Hindlimb muscle (tissue), 1 donor: Measurements from ENCODE around the gene MRPS9. TPM values are rescaled to one million over a fixed set of nuclear protein-coding genes. Genes with fewer than 3 reads are reported as not detected.

Experiments used
- DNase-seq: peaks from one replicate; pipeline ENCODE4 v3.0.0-alpha.2; 2013
- polyA plus RNA-seq: library from polyadenylated mRNA; unstranded; fragments of 120-200 nt; gene quantifications from one replicate; pipeline ENCODE4 v1.2.1, GENCODE V29; 2013; ENCODE audit not compliant: insufficient read length

Gene MRPS9
- polyA plus RNA-seq, 1 donor, result 29.8 TPM

DNA sequence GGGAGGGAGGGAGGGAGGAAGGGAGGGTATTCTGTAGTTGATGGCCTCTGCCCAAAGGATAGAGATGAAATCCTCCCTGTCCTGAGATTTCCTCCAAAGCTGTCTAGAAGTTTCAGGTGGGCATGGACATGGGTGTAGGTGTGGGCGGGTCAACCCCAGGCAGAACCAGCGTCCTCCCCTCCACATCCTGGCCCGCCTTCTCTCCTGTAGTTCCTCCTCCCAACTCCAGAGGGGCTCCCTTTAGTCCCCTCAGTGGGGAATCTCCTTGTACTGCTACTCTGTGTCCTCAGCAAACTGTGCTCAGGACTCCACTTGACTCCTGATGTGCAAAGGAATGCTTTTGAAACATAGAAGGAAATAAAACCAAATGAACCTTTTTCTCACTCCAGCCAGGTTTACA lies 88.1 kb downstream of the MRPS9 start:
- no peak for DNase-seq

- no peak for DNase-seq
Measured at GRCh38 chr2:105126336-105126735, 88.5 kb downstream of the MRPS9 start.

DNA sequence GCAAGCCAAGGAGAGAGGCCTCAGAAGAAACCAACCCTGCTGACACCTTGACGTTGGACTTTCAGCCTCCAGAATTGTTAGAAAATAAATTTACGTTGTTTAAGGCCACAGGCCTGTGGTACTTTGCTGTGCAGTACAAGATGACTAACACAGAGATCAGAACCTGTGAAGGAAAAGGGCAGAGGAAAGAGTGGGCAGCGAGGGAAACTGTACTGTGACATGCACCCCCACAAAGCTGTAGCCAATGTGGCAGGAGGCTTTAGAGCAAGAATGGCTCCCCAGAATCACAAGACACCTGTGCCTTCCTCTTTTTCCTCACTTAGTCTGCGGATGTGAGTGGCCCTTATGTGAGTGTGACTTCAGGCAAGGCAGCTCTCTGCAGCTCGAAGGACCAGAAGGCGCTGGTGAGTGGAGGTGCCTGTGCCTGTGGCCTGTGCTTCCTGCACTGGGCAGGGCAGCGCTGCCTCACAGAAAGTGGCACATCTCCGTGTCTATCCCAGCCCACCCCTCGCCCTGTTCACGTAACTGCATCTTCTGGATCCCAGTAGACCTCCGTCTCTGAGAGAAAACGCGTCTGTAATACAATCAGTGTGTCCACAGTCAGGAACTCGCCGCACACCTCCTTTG lies 89.5 kb downstream of the MRPS9 start:
- no peak for DNase-seq

DNA sequence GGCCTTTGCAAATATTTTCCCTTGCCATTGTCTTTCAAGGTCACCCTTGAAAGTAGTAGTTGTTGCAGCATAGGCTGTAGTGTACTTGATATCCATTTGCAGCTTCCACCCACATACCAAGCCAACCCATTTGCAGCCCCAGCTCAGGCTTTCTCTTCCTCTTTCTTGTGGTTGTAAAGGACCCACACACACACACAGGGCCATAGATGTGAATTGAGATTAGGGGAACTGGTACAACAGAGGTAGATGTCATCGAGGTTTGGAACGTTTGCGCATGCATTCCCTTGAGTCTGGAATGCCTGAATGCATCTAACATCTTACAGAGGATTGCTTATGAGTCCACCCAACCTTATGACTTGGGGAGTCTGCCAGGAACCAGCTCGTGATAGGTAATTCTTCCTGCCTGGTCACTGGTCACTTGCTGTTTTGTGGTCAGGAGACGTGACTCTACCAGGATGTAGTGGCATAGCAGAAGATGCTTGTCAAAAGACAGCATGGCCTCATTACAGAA lies 91.9 kb downstream of the MRPS9 start:
- no peak for DNase-seq

DNA sequence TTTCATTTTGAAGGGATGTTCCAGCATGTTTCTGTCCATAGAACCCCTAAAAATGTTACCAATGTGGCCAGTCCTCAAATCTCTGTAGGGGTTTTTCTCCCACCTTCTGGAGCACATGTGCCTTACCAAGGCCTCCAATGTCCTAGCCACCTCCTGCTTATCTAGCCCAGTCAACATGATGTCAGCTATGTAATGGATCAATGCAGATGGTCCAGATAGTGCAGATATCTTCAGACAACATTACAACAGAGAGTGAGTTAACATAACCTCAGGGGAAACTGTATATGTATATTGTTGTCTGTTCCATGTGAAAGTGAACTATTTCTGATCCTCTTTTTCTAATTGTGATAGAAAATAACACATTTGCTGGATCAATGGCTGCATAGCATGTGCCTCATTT lies 92.7 kb downstream of the MRPS9 start:
- DNase-seq, result no peak

DNA sequence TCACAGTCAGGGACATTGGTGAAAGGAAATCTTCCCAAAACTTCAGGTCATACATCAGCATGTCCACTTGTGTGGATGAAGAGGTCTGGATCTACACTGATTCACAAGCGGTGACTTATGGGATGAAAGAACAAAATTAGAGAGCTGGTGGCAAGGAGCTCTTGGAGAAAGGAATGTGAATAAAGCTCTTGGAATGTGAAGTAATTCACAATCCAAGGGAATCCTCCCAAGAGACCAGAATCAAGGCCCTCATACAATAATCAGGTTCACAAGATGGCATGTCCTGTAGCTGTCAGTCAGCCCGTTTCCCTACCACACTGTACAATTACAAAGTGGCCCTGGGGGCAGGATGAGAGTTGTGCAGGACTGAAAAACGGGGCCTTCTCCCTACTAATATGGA lies 96.2 kb downstream of the MRPS9 start:
- no peak for DNase-seq

DNA sequence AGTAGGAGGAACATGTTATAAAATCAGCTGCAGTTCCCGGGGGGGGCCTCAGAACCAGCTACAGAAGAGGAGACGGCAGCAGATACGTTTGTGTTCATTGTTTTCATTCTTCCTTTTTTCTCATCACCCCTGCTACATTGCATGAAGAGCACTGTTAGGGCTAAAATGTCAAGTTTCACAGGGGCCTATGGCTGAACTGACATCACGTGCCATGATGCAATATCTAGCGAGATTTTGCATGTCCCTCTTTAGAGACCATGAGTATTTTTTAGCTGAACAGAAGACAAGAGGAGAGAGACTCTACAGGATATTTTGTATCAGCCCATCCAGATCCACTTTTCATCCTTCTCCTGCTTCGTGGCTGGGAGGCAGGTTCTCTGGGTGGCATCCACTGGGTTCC lies 97.6 kb downstream of the MRPS9 start:
- no peak for DNase-seq

DNA sequence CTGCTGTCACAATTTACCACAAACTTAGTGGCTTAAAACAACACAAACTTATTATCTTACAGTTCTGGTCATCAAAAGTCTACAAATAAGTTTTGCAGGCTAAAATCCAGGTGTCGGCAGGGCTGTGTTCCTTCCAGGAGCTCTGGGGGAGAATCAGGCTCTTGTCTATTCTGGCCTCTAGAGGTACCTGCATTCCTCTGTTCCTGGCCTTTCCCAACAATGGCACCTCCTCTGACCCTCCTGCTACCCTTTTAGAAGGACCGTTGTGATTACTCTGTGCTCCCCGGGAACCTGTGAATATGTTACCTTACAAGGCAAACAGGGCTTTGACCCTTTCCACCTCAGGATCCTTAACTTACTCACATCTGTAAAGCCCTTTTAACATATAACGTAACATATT lies 98.5 kb downstream of the MRPS9 start:
- no peak for DNase-seq

DNA sequence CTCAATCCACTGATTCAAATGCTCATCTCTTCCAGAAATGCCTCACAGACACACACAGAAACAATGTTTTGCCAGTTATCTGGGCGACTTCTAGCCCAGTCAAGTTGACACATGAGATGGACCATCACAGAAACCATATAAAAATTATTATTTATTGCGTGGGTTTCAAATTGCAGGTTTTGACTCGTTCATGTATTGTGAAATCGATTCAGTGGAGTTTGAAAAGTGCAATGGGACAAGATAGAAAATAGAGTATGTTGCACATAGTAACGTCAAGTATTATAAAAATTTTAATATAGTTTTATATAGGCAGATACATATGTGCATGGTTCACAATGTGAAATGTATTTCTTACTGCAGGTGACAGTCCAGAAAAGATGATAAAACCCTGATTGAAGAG lies 100.8 kb downstream of the MRPS9 start:
- DNase-seq, result no peak

- DNase-seq, result no peak
Measured at GRCh38 chr2:105139556-105140239, 101.8 kb downstream of the MRPS9 start.

- DNase-seq, result no peak
Measured at GRCh38 chr2:105140240-105140568, 102.3 kb downstream of the MRPS9 start.

- DNase-seq, result no peak
Measured at GRCh38 chr2:105141099-105141614, 103.3 kb downstream of the MRPS9 start.

DNA sequence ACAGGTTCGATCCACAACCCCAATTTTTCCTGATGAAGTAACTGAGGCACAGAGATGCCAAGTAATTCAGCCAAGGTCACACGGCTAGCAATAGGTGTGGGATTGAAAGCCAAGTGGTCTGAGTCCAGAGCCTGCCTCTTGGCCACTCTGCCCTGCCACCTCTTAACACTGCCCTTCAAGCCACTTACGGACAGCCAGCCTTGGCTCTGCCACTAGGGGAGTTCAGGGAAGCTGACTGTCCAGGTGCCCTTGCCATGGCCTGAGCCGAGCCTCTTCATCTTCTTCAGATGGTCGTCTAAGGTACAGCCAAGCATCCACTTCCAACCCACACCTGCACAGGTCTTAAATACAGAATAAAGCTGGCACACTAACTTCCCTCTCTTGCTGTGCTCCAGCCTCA lies 104.4 kb downstream of the MRPS9 start:
- no peak for DNase-seq

- DNase-seq, result no peak
Measured at GRCh38 chr2:105143094-105143466, 105.2 kb downstream of the MRPS9 start.

- peak; percentile 25 for DNase-seq
Measured at GRCh38 chr2:105143467-105144151, 105.7 kb downstream of the MRPS9 start.

DNA sequence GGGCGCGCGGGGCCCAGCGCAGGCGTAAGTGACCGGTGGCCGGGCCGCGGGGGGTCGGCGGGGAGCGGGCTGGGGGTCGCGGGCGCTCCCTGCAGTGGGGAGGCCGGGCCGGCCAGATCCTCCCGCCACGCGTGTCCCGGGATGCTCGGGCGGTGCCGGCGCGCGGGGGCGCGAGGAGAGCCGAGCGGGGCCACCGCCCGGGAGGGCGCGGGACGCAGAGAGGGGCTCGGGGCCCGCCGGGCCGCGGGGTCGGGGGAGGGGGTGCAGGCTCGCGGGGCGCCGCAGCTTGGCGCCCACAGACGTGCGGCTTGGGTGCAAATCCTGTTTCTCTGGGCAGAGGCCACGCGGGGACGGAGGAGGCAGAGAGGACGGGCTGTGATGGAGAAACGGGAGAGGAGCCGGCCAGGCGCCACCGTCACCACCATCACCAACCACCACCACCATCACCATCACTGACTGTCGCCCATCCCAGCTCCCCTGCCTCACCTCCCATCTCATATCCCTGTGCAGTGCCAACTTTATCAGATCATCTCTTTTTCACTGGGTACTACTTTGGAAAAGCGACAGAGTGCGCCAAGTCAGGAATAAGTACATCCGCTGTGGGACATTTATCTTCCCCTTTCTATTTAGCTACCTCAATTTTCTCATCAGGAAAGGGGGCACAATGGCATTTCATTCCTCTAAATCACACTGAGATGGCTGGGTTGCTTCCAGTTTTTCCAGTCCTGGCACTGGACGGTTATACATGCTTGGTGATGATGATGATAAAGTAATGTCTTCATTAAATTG lies 106.5 kb downstream of the MRPS9 start:
- DNase-seq, result no peak

GRCh38 chr2:105144941-105145300 lies 107.1 kb downstream of the MRPS9 start:
- DNase-seq, result no peak

DNA sequence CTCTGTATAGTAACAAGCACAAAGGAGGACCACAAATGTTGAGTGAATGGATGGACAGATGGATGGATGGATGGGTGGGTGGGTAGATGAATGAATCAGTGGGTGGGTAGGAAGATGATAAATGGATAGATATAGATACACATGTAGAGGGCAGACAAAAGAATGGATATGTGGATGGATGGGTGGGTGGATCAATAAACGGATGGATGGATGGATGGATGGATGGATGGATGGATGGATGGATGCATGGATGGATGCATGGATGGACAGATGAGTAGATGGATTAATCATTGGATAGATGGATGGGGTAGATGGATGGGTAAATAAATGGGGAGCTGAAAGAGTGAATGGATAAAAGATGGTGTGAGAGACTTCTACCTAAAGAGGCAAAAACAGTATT lies 111.4 kb downstream of the MRPS9 start:
- no peak for DNase-seq

Other genes with a start within 250 kb of the MRPS9 start
- gene POU3F3, start 184.0 kb upstream of the MRPS9 start, polyA plus RNA-seq, result not detected
- not detected for gene GPR45, start 203.7 kb downstream of the MRPS9 start, polyA plus RNA-seq